Measurements from ENCODE around the gene TNFAIP3.

GRCh38 chr6:137871831-137872454 is 4.9 kb downstream of the TNFAIP3 start:
- TF ChIP-seq CTCF (IDR thresholded peaks at IDR 0.05) (no peak), EZH2 (IDR thresholded peaks at IDR 0.05) (no peak), EZH2phosphoT487 (IDR thresholded peaks at IDR 0.05) (no peak)
